ENCODE results near the gene GTF3C1. TPM values are rescaled to one million over a fixed set of nuclear protein-coding genes. Genes with fewer than 3 reads are reported as not detected.

Gene GTF3C1
- polyA plus RNA-seq, 6 donors from 2014 or later = 5.4 to 21.2 (median 16.2) TPM

- H3K27me3 Mint-ChIP-seq = no peaks in the 10 kb centered on the region
- peaks cover 51 to 70% of the 10 kb centered on the region in 2 donors for H3K36me3 Mint-ChIP-seq
- no peak overlapping the region for H3K27ac Mint-ChIP-seq
- H3K4me1 Mint-ChIP-seq = peaks cover 0 to 4% (median 0%) of the 10 kb centered on the region in 3 donors
- no peak overlapping the region for H3K4me3 Mint-ChIP-seq
- no peak for ATAC-seq (ENCODE audit: low read depth in 2 of 2)
- DNase-seq = no peak
- H3K9me3 Mint-ChIP-seq = no peaks in the 10 kb centered on the region
These were observed 63.4 kb downstream of the GTF3C1 start for GRCh38 chr16:27486344-27486743.

- no peak for ATAC-seq (ENCODE audit: low read depth in 2 of 2)
- H3K36me3 Mint-ChIP-seq = peaks cover 51 to 71% of the 10 kb centered on the region in 2 donors
- no peaks in the 10 kb centered on the region for H3K27me3 Mint-ChIP-seq
- H3K4me3 Mint-ChIP-seq = no peak overlapping the region
- H3K9me3 Mint-ChIP-seq = no peaks in the 10 kb centered on the region
- H3K27ac Mint-ChIP-seq = no peak overlapping the region
- no peak for DNase-seq
- H3K4me1 Mint-ChIP-seq = peaks cover 0 to 4% (median 0%) of the 10 kb centered on the region in 3 donors
These were observed 63.9 kb downstream of the GTF3C1 start for GRCh38 chr16:27485811-27486210.

GRCh38 chr16:27485126-27485525 is 64.6 kb downstream of the GTF3C1 start:
- H3K4me3 Mint-ChIP-seq = no peak overlapping the region
- H3K27me3 Mint-ChIP-seq = no peaks in the 10 kb centered on the region
- peak overlapping the region in 1 of 6 donors; percentile 92 for H3K27ac Mint-ChIP-seq
- H3K36me3 Mint-ChIP-seq = peaks cover 56 to 77% of the 10 kb centered on the region in 2 donors
- peaks cover 0 to 4% (median 0%) of the 10 kb centered on the region in 3 donors for H3K4me1 Mint-ChIP-seq
- no peaks in the 10 kb centered on the region for H3K9me3 Mint-ChIP-seq
- no peak for DNase-seq
- no peak for ATAC-seq (ENCODE audit: low read depth in 2 of 2)

- DNase-seq (no peak), ATAC-seq (ENCODE audit: low read depth in 2 of 2) (no peak)
- Mint-ChIP-seq H3K27me3 (no peaks in the 10 kb centered on the region), H3K4me1 (peaks cover 0 to 4% (median 0%) of the 10 kb centered on the region in 3 donors), H3K36me3 (peaks cover 58 to 73% of the 10 kb centered on the region in 2 donors), H3K9me3 (no peaks in the 10 kb centered on the region), H3K27ac (no peak overlapping the region), H3K4me3 (no peak overlapping the region)
These were observed 66.1 kb downstream of the GTF3C1 start for GRCh38 chr16:27483624-27484023.

- Mint-ChIP-seq H3K9me3 (no peaks in the 10 kb centered on the region), H3K27me3 (no peaks in the 10 kb centered on the region), H3K27ac (no peak overlapping the region), H3K4me1 (peaks cover 0 to 4% (median 0%) of the 10 kb centered on the region in 3 donors), H3K4me3 (no peak overlapping the region), H3K36me3 (peaks cover 56 to 73% of the 10 kb centered on the region in 2 donors)
- ATAC-seq (ENCODE audit: low read depth in 2 of 2) = no peak
- no peak for DNase-seq
These were observed 66.7 kb downstream of the GTF3C1 start for GRCh38 chr16:27483088-27483437.

- ATAC-seq (ENCODE audit: low read depth in 2 of 2) (no peak), DNase-seq (no peak)
- peak overlapping the region in 1 of 6 donors; percentile 53 for H3K27ac Mint-ChIP-seq
- no peaks in the 10 kb centered on the region for H3K9me3 Mint-ChIP-seq
- peaks cover 0 to 4% (median 0%) of the 10 kb centered on the region in 3 donors for H3K4me1 Mint-ChIP-seq
- H3K36me3 Mint-ChIP-seq = peaks cover 50 to 75% of the 10 kb centered on the region in 2 donors
- H3K27me3 Mint-ChIP-seq = no peaks in the 10 kb centered on the region
- H3K4me3 Mint-ChIP-seq = no peak overlapping the region
These were observed 67.2 kb downstream of the GTF3C1 start for GRCh38 chr16:27482397-27483087.

- DNase-seq = no peak
- no peak overlapping the region for H3K4me3 Mint-ChIP-seq
- no peaks in the 10 kb centered on the region for H3K9me3 Mint-ChIP-seq
- H3K27me3 Mint-ChIP-seq = no peaks in the 10 kb centered on the region
- peaks cover 0 to 4% (median 0%) of the 10 kb centered on the region in 3 donors for H3K4me1 Mint-ChIP-seq
- no peak for ATAC-seq (ENCODE audit: low read depth in 2 of 2)
- peaks cover 44 to 70% of the 10 kb centered on the region in 2 donors for H3K36me3 Mint-ChIP-seq
- H3K27ac Mint-ChIP-seq = no peak overlapping the region
These were observed 68.3 kb downstream of the GTF3C1 start for GRCh38 chr16:27481282-27481934.

GRCh38 chr16:27480761-27481160 is 69.0 kb downstream of the GTF3C1 start:
- ATAC-seq (ENCODE audit: low read depth in 2 of 2) (no peak), DNase-seq (no peak)
- Mint-ChIP-seq H3K4me1 (peaks cover 0 to 4% (median 0%) of the 10 kb centered on the region in 3 donors), H3K9me3 (no peaks in the 10 kb centered on the region), H3K27me3 (no peaks in the 10 kb centered on the region), H3K36me3 (peaks cover 44 to 72% of the 10 kb centered on the region in 2 donors), H3K27ac (no peak overlapping the region), H3K4me3 (no peak overlapping the region)

- ATAC-seq (ENCODE audit: low read depth in 2 of 2) (no peak), DNase-seq (no peak)
- Mint-ChIP-seq H3K36me3 (peaks cover 38 to 70% of the 10 kb centered on the region in 2 donors), H3K4me3 (no peak overlapping the region), H3K9me3 (no peaks in the 10 kb centered on the region), H3K27me3 (no peaks in the 10 kb centered on the region), H3K4me1 (no peaks in the 10 kb centered on the region), H3K27ac (no peak overlapping the region)
These were observed 73.5 kb downstream of the GTF3C1 start for GRCh38 chr16:27476240-27476639.

GRCh38 chr16:27475561-27475960 is 74.2 kb downstream of the GTF3C1 start:
- Mint-ChIP-seq H3K27me3 (no peaks in the 10 kb centered on the region), H3K36me3 (peaks cover 43 to 72% of the 10 kb centered on the region in 2 donors), H3K4me3 (no peak overlapping the region), H3K27ac (no peak overlapping the region), H3K4me1 (no peaks in the 10 kb centered on the region), H3K9me3 (no peaks in the 10 kb centered on the region)
- DNase-seq (no peak), ATAC-seq (ENCODE audit: low read depth in 2 of 2) (no peak)

GRCh38 chr16:27474921-27475320 is 74.8 kb downstream of the GTF3C1 start:
- no peak for ATAC-seq (ENCODE audit: low read depth in 2 of 2)
- Mint-ChIP-seq H3K27me3 (no peaks in the 10 kb centered on the region), H3K36me3 (peaks cover 44 to 72% of the 10 kb centered on the region in 2 donors), H3K27ac (peak overlapping the region in 1 of 6 donors; percentile 38), H3K9me3 (no peaks in the 10 kb centered on the region), H3K4me3 (no peak overlapping the region), H3K4me1 (no peaks in the 10 kb centered on the region)
- no peak for DNase-seq

GRCh38 chr16:27474041-27474440 is 75.7 kb downstream of the GTF3C1 start:
- Mint-ChIP-seq H3K27ac (peak overlapping the region in 1 of 6 donors; percentile 43), H3K4me3 (no peak overlapping the region), H3K9me3 (no peaks in the 10 kb centered on the region), H3K27me3 (no peaks in the 10 kb centered on the region), H3K4me1 (no peaks in the 10 kb centered on the region), H3K36me3 (peaks cover 50 to 78% of the 10 kb centered on the region in 2 donors)
- ATAC-seq (ENCODE audit: low read depth in 2 of 2) = no peak
- no peak for DNase-seq

GRCh38 chr16:27473101-27473900 is 76.4 kb downstream of the GTF3C1 start:
- Mint-ChIP-seq H3K9me3 (no peaks in the 10 kb centered on the region), H3K27ac (peak overlapping the region in 1 of 6 donors; percentile 35), H3K4me1 (no peaks in the 10 kb centered on the region), H3K36me3 (peaks cover 44 to 72% of the 10 kb centered on the region in 2 donors), H3K27me3 (no peaks in the 10 kb centered on the region), H3K4me3 (no peak overlapping the region)
- ATAC-seq (ENCODE audit: low read depth in 2 of 2) (no peak), DNase-seq (no peak)
